Spleen (tissue), 11 donors: ENCODE results near the gene CSMD2. TPM values are rescaled to one million over a fixed set of nuclear protein-coding genes. Genes with fewer than 3 reads are reported as not detected.
"Not testable (repeated sequence)": the region's sequence is repeated elsewhere in the genome, so short reads cannot be mapped to it uniquely, and the experiment has no call there.

Source experiments
- DNase-seq: peaks from one replicate; pipeline ENCODE4 v3.0.0-alpha.2; 2020
- H3K27ac ChIP-seq, 8 donors: fragments of 200-600 bp; sonication (generic) in 7 of 8; 1 replicate in 4 of 8; 2 replicates in 4 of 8; pipeline versions ENCODE4 v1.5.0 to v1.8.0; 2016 to 2021; ENCODE audit warnings: inconsistent platforms in 4 of 8, mild to moderate bottlenecking in 4 of 8, moderate library complexity in 1 of 8
- H3K27me3 ChIP-seq, 7 donors: fragments of 200-600 bp; sonication (generic) in 6 of 7; replicated peaks in 1 of 7; 1 replicate in 4 of 7; 2 replicates in 3 of 7; pipeline versions ENCODE4 v1.5.0 to v1.8.0; 2016 to 2021; ENCODE audit warnings: inconsistent platforms in 3 of 7, mild to moderate bottlenecking in 1 of 7
- H3K36me3 ChIP-seq, 6 donors: fragments of 200-600 bp; sonication (generic) in 5 of 6; 1 replicate in 4 of 6; 2 replicates in 2 of 6; pipeline versions ENCODE4 v1.5.0 to v1.8.0; 2016 to 2021; ENCODE audit warnings: inconsistent platforms in 2 of 6
- H3K4me1 ChIP-seq, 6 donors: fragments of 200-600 bp; sonication (generic) in 5 of 6; 1 replicate in 3 of 6; 2 replicates in 3 of 6; pipeline versions ENCODE4 v1.5.0 to v1.8.0; 2016 to 2021; ENCODE audit warnings: inconsistent platforms in 3 of 6
- H3K4me3 ChIP-seq, 8 donors: fragments of 200-600 bp; sonication (generic) in 7 of 8; 1 replicate in 4 of 8; 2 replicates in 4 of 8; pipeline versions ENCODE4 v1.5.0 to v1.8.0; 2016 to 2021; ENCODE audit warnings: inconsistent platforms in 4 of 8, mild to moderate bottlenecking in 4 of 8, moderate library complexity in 2 of 8
- H3K9me3 ChIP-seq, 8 donors: fragments of 200-600 bp; sonication (generic) in 7 of 8; 1 replicate in 4 of 8; 2 replicates in 4 of 8; pipeline versions ENCODE4 v1.5.0 to v1.8.0; 2016 to 2021; ENCODE audit warnings: inconsistent platforms in 4 of 8
- POLR2A ChIP-seq, 3 donors: fragments of 450-650 bp; IDR thresholded peaks; one replicate each; pipeline ENCODE4 v1.5.1; 2017; ENCODE audit warnings: antibody characterized with exemption in 3 of 3, mild to moderate bottlenecking in 1 of 3
- POLR2AphosphoS5 ChIP-seq, 3 donors: sonication (generic); formaldehyde crosslinking; IDR thresholded peaks; one replicate each; pipeline ENCODE4 v1.5.1; 2017; ENCODE audit warnings: antibody characterized with exemption in 3 of 3
- WGBS, 5 donors: extraction: QIAGEN DNeasy Blood & Tissue Kit in 3 of 5; methylation state at CpG; one replicate each; pipeline versions ENCODE4 v1.1.5 to v1.1.7; 2013 to 2018; 5-methylcytosine and 5-hydroxymethylcytosine counted together
- intact Hi-C: fragments of 100-400 bp; cut with DNase I; formaldehyde crosslinking; loops from one replicate; pipeline ENCODE4 v1.15.0; 2023; ENCODE audit warnings: low total_unique reads
- polyA plus RNA-seq, 3 donors: library from polyadenylated mRNA; stranded (reverse); fragments of 200-250 nt; gene quantifications; one replicate each; pipeline ENCODE4 v1.2.1, GENCODE V29; 2013
- total RNA-seq, 7 donors: library from RNA; depleted of rRNA in 3 of 7; stranded (reverse); fragments of >200 nt in 3 of 7; fragmentation: NEBNext Ultra II Directional in 4 of 7; extraction: Animal tissue kit (Norgen Biotek cat#: 25700) in 4 of 7; gene quantifications; one replicate each; pipeline versions ENCODE4 v1.1.0 to v1.2.1, GENCODE V29; 2016 to 2021
- TF ChIP-seq, protein P1 (sequence below), 11 experiments: fragments of 200-600 bp in 7 of 11; fragments of 450-650 bp in 4 of 11; sonication (generic) in 4 of 11; IDR thresholded peaks in 8 of 11; conservative IDR thresholded peaks in 3 of 11; 1 replicate in 7 of 11; 2 replicates in 4 of 11; pipeline versions ENCODE4 v1.4.0 to v1.8.0; 2016 to 2021; ENCODE audit warnings: antibody characterized with exemption in 11 of 11, inconsistent platforms in 4 of 11, mild to moderate bottlenecking in 1 of 11
- donor health status: healthy with polysubstance abuse.
- donor health status: DM: no; HTN: no; CAD: no; lungs with moderate emphysema.
- donor health status: DM: no; HTN: no; CAD: no.
- donor health status: Bipolar disorder and iron deficiency.
- donor health status: healthy.
- donor health status: DM: no; HTN: no; CAD: no.
- donor health status: DM: yes; HTN: yes; CAD: no.

CSMD2 gene
- total and polyA plus RNA-seq, 10 donors, result 0.12 to 2.7 (median 0.96) TPM

DNA sequence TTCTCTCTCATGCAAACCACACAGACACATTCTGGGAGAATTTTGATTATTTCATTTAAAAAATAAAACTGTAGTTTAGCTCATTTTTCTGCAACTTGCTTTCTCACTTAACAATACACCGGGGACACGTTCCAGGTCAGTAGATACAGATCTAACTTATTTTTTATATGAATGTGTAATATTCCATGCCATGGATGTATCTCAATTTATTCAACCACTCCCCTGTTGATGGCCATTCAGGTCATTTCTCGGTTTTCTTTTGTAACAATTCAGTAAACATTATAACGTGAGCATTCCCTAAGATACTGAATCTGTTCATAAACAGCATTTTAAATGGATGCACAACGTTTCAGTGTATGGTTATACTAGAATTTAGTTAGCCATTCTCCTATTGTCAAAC lies 64.7 kb downstream of the CSMD2 start:
- H3K36me3 ChIP-seq, result no peaks in the 10 kb centered on the region
- H3K9me3 ChIP-seq, result no peaks in the 10 kb centered on the region
- DNase-seq, result no peak
- no peaks in the 10 kb centered on the region for H3K4me1 ChIP-seq
- 72 to 83% (median 77%) methylated on average over 5 of the region's 5 CpGs for WGBS, 5 donors
- H3K27me3 ChIP-seq, result peaks cover 0 to 18% (median 0%) of the 10 kb centered on the region in 7 donors
- H3K4me3 ChIP-seq, result no peak overlapping the region
- H3K27ac ChIP-seq, result no peak overlapping the region
- intact Hi-C loops, result no loop called here
- TF ChIP-seq, protein P1, sequence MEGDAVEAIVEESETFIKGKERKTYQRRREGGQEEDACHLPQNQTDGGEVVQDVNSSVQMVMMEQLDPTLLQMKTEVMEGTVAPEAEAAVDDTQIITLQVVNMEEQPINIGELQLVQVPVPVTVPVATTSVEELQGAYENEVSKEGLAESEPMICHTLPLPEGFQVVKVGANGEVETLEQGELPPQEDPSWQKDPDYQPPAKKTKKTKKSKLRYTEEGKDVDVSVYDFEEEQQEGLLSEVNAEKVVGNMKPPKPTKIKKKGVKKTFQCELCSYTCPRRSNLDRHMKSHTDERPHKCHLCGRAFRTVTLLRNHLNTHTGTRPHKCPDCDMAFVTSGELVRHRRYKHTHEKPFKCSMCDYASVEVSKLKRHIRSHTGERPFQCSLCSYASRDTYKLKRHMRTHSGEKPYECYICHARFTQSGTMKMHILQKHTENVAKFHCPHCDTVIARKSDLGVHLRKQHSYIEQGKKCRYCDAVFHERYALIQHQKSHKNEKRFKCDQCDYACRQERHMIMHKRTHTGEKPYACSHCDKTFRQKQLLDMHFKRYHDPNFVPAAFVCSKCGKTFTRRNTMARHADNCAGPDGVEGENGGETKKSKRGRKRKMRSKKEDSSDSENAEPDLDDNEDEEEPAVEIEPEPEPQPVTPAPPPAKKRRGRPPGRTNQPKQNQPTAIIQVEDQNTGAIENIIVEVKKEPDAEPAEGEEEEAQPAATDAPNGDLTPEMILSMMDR (IDR thresholded peaks at IDR 0.05 in 8 of 11, conservative IDR thresholded peaks at IDR 0.05 in 3 of 11), result no peak
- TF ChIP-seq POLR2A (IDR thresholded peaks at IDR 0.05) (no peak), POLR2AphosphoS5 (IDR thresholded peaks at IDR 0.05) (no peak)

DNA sequence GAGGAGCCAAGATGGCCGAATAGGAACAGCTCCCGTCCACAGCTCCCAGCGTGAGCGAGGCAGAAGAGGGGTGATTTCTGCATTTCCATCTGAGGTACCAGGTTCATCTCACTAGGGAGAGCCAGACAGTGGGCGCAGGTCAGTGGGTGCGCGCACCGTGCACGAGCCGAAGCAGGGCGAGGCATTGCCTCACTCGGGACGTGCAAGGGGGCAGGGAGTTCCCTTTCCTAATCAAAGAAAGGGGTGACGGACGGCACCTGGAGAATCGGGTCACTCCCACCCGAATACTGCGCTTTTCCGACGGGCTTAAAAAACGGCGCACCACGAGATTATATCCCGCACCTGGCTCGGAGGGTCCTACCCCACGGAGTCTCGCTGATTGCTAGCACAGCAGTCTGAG lies 72.6 kb downstream of the CSMD2 start:
- intact Hi-C loops, H3K36me3 ChIP-seq, H3K4me3 ChIP-seq, H3K9me3 ChIP-seq, H3K27me3 ChIP-seq, H3K4me1 ChIP-seq, H3K27ac ChIP-seq, DNase-seq: not testable (repeated sequence)
- 91 to 94% (median 92%) methylated on average over 13 to 18 of the region's 27 CpGs for WGBS, 5 donors

DNA sequence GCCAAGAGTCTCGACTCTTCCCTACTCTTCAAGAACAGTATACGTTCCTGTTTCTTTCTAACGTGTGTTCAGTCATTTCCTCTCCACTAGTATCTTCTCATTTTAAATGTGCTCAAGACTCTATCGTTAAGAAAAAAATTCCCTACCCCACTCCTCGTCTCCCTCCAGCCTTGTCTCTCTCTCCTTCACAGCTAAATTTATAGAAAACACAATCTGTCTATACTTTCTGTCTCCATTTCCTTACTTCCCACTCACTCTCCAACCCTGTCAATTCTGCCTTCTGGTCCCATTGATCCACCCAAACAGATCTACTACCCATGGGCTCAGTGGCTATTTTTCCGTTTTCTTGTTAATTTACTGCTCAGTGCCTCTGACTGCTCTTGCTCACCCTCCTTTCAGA lies 75.3 kb downstream of the CSMD2 start:
- Histone ChIP-seq H3K4me1 (no peaks in the 10 kb centered on the region), H3K9me3 (peaks cover 0 to 2% (median 0%) of the 10 kb centered on the region in 8 donors), H3K27me3 (no peaks in the 10 kb centered on the region), H3K36me3 (no peaks in the 10 kb centered on the region), H3K4me3 (no peak overlapping the region), H3K27ac (no peak overlapping the region)
- TF ChIP-seq POLR2A (IDR thresholded peaks at IDR 0.05) (no peak), POLR2AphosphoS5 (IDR thresholded peaks at IDR 0.05) (no peak)
- TF ChIP-seq, protein P1 (IDR thresholded peaks at IDR 0.05 in 8 of 11, conservative IDR thresholded peaks at IDR 0.05 in 3 of 11), result no peak
- WGBS, 5 donors, result 64 to 71% (median 69%) methylated on average over 6 of the region's 6 CpGs
- intact Hi-C loops, result no loop called here
- DNase-seq, result no peak

DNA sequence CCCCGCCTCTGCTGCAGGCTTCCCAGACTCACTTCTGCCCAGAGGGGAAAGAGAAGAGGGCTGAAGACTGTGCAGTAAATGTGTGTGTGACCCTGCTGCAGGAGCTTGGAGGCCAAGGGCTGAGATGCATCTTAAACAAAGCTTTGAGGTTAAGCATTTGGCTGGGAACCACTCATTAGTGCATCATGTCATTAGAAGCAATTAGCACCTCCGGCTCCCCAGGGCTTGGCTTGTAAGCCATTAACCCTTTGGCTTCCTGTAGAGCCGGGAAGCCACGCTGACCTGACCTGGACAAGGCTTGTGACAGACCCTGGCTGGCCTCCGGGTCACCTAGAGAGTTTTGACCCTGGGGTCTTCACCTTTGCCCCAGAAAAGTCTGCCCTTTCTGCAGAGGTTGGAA lies 77.0 kb downstream of the CSMD2 start:
- Histone ChIP-seq H3K4me1 (no peaks in the 10 kb centered on the region), H3K4me3 (no peak overlapping the region), H3K27ac (no peak overlapping the region), H3K27me3 (no peaks in the 10 kb centered on the region), H3K36me3 (no peaks in the 10 kb centered on the region), H3K9me3 (peaks cover 0 to 7% (median 0%) of the 10 kb centered on the region in 8 donors)
- TF ChIP-seq, protein P1 (IDR thresholded peaks at IDR 0.05 in 8 of 11, conservative IDR thresholded peaks at IDR 0.05 in 3 of 11), result no peak
- TF ChIP-seq POLR2AphosphoS5 (IDR thresholded peaks at IDR 0.05) (no peak), POLR2A (IDR thresholded peaks at IDR 0.05) (no peak)
- intact Hi-C loops, result no loop called here
- DNase-seq, result no peak
- WGBS, 5 donors, result 23 to 40% (median 36%) methylated on average over 2 to 5 of the region's 5 CpGs

DNA sequence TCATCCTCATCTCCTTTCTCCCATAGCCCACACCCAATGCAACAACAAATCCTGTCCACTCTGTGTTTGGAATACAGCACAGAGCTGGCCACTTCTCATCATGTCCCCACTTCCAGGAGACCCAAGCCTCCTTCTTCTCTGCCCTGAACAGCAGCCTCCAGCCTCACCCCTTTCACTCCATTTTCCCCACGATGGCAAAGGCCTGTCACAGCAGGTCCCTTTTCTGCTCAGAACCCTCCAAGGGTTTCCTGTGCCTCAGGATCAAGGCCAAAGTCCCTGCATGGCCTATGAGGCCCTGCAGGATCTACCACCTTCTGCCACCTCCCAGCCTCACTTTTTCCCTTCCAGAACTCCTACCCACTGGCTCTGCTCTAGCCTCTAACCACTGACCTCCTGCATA lies 78.5 kb downstream of the CSMD2 start:
- intact Hi-C loops, result no loop called here
- 65 to 86% (median 77%) methylated on average over 1 of the region's 1 CpG for WGBS, 5 donors
- H3K4me3 ChIP-seq, result no peak overlapping the region
- peaks cover 0 to 13% (median 3%) of the 10 kb centered on the region in 8 donors for H3K9me3 ChIP-seq
- TF ChIP-seq, protein P1 (IDR thresholded peaks at IDR 0.05 in 8 of 11, conservative IDR thresholded peaks at IDR 0.05 in 3 of 11), result no peak
- no peak for TF ChIP-seq POLR2AphosphoS5 (IDR thresholded peaks at IDR 0.05)
- no peak for TF ChIP-seq POLR2A (IDR thresholded peaks at IDR 0.05)
- H3K27ac ChIP-seq, result no peak overlapping the region
- no peaks in the 10 kb centered on the region for H3K36me3 ChIP-seq
- no peak for DNase-seq
- no peaks in the 10 kb centered on the region for H3K27me3 ChIP-seq
- H3K4me1 ChIP-seq, result no peaks in the 10 kb centered on the region
